GM10248 (cell line): ENCODE results near the gene HOXA13.

Source experiments
- CTCF ChIA-PET: fragments of 300-600 bp; sonication (Branson Sonifier 250); formaldehyde crosslinking; extraction: SDS; loops from one replicate; lab custom pipeline; 2021; ENCODE audit warnings: antibody characterized with exemption; lab: Yijun Ruan, JAX
- POLR2A ChIA-PET: fragments of 350-650 bp; sonication (Branson Sonifier 250); formaldehyde crosslinking; extraction: SDS; loops from one replicate; lab custom pipeline; 2020; ENCODE audit warnings: antibody characterized with exemption; lab: Yijun Ruan, JAX
- DNase-seq: peaks from one replicate; pipeline ENCODE4 v3.0.0; 2012; ENCODE audit errors: extremely low spot score
- TF ChIP-seq, protein P1 (sequence below): IDR thresholded peaks from 2 replicates; pipeline ENCODE4 v1.5.1; 2012; ENCODE audit warnings: mild to moderate bottlenecking, low read depth; ENCODE audit errors: extremely low read depth, missing control alignments, control extremely low read depth

HOXA13 gene

DNA sequence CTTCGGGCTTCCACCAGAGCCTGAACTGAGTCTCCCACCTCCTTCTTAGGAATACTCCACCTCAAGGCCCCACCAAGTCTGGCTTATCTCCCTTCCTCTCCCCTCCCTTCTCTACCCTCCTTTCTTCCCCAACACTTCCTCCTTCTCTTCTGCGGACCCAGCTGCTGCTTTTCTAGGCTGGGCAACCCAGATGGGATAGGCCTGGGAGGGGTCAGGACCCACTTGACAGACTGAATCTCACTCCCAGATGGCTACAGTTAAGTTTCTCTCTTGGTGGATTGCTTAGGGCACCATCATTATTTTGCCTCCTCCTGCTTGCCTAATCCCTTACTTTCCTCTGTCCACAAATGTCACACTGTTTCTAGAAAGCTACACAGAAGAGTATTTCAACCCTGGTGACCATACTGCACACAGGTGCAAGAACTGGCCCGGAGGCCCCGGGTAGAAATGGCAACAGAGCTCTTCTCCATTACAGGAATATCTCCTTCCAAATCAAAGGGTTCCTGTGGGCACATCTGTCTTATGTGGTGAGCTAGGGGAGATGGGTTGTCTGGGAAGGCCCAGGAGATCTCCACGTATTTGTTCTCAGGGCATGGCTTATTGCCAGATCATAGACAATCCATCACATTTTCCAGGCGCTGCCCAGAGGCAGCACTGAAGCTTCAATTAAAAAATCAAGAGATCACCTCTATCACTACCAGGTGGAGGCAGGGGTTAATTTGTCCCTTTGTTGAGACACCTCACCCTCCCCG is 9.7 kb downstream of the HOXA13 start:
- TF ChIP-seq, protein P1, sequence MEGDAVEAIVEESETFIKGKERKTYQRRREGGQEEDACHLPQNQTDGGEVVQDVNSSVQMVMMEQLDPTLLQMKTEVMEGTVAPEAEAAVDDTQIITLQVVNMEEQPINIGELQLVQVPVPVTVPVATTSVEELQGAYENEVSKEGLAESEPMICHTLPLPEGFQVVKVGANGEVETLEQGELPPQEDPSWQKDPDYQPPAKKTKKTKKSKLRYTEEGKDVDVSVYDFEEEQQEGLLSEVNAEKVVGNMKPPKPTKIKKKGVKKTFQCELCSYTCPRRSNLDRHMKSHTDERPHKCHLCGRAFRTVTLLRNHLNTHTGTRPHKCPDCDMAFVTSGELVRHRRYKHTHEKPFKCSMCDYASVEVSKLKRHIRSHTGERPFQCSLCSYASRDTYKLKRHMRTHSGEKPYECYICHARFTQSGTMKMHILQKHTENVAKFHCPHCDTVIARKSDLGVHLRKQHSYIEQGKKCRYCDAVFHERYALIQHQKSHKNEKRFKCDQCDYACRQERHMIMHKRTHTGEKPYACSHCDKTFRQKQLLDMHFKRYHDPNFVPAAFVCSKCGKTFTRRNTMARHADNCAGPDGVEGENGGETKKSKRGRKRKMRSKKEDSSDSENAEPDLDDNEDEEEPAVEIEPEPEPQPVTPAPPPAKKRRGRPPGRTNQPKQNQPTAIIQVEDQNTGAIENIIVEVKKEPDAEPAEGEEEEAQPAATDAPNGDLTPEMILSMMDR, result no peak
- ChIA-PET CTCF (interaction anchor here (2.0 to 2.3 kb wide), 2 partner anchors 11 to 29 kb away, joined by 6 to 11 read pairs; no protein-coding TSS in a partner anchor), POLR2A (no interaction called here)
- DNase-seq, result no peak

- no peak for DNase-seq
- POLR2A ChIA-PET, result no interaction called here
- TF ChIP-seq, protein P1, result no peak
- CTCF ChIA-PET, result interaction anchor here (2.0 to 2.3 kb wide), 2 partner anchors 10 to 28 kb away, joined by 6 to 11 read pairs; no protein-coding TSS in a partner anchor
These were observed 10.4 kb downstream of the HOXA13 start for GRCh38 chr7:27189295-27189996.

- CTCF ChIA-PET, result interaction anchor here (2.3 kb wide), 1 partner anchor 28 kb away, joined by 6 read pairs; no protein-coding TSS in a partner anchor
- POLR2A ChIA-PET, result no interaction called here
- TF ChIP-seq, protein P1, result no peak
- DNase-seq, result no peak
These were observed 11.3 kb downstream of the HOXA13 start for GRCh38 chr7:27188386-27189294.

DNA sequence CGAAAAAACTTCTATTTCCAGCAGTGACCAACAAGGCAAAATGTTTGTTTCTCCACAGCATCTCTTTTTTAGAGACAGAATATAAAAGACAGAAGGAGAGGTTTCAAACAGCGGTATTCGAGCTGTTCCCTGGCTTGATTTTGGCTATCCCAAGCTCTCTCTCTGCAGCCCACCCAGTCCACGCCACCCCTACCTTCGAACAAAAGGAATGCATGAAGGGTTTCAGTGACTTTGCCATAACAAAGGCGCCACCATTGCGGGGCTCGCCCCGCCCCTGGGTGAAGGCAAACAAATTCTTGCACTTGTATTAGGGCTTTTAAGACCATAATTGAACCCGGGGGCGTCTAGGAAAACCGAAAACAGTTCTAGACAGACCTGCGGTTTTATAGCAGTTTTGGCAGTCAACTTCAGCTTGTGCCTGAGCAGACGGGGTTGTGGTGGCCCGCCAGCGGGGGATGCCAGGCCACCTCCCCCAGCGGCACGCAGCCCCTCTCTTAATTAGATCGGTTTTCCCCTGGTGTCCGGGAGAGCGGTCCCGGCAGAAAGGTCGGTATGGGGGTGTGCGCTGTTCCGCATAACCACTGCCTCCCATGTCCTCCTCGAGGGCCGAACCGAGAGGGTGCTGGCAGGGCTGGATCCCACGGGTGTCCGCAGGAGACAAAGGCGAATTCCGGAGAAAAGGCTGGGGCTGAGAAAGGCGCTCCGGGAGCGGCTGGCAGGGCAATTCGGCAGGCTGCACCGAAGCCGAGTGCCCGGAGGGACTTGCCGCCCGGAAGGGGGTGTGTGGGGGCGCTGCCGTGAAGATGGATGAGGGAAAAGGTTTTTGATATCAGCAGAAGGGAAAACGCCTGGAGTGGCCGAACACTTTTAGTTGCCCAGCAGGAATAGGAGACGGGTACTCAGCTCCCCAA is 12.2 kb downstream of the HOXA13 start:
- DNase-seq, result no peak
- ChIA-PET POLR2A (no interaction called here), CTCF (interaction anchor here (1.1 to 5.1 kb wide), 2 partner anchors 8 to 909 kb away, joined by 3 to 41 read pairs; no protein-coding TSS in a partner anchor)
- TF ChIP-seq, protein P1, result no peak

DNA sequence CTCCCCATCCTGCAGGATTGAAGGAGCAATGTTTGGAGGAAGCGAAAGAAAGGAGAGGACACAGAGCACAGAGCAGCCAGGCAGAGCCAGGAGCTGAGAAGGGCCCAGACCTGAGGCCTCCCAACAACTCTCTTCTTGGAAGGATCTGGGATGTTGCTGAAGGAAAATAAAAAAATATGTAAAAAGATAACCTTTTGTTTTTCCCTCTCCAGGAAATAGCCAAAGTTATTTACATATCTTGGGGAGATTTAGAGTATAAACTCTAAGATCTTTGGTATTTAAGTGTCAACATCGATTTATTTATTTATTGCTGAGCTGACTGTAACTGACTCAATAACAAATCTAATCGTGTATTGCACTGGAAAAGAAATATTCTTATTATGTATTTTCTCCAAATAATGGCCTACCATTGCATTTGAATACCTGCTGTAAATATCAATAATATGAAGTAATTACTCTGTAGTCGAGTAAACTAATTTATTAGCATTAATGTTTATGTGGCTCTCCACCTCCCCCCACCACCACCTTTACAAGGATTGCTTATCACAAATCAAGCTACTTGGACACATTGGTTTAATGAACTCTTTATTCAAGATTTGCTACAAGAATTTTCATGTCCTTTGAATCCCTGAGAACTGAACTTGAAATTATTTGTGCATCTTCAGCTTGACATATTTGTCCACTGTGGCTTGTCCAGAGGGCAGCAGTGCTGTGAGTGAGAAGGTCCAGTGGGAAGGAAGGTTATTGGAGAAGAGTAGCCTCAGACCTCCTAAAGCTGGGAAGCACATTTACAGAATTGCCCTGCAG is 13.0 kb downstream of the HOXA13 start:
- POLR2A ChIA-PET, result no interaction called here
- DNase-seq, result no peak

More for the DNA sequence above, 13.0 kb downstream of the HOXA13 start:
- TF ChIP-seq, protein P1, result no peak
- CTCF ChIA-PET, result interaction anchor here (1.1 to 5.1 kb wide), 3 partner anchors 9 to 909 kb away, joined by 3 to 41 read pairs (median 9); no protein-coding TSS in a partner anchor
